ENCODE measurements around the gene ITIH5.
A peak's percentile ranks its signal among the peaks of the same experiment; 100 is the strongest.

ITIH5 gene

DNA sequence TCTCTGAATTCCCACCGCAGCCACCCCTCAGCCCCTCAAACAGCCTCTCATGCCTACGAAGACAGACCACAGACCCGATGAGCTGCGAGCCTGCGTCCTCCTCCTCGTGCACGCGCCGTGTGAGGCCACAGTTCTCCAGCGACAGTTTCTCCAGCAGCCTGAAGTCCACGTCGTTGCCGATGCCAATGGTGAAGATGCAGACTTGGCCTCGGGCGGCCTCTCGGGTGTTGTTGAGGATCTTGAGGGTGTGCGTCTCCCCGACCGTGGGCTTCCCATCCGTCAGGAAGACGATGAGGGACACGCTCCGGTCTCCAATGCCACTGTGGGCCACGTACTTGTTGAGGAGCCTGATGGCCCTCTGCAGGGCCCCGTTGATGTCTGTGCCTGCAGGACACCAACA lies 87.1 kb downstream of the ITIH5 start:
- no peak for DNase-seq

DNA sequence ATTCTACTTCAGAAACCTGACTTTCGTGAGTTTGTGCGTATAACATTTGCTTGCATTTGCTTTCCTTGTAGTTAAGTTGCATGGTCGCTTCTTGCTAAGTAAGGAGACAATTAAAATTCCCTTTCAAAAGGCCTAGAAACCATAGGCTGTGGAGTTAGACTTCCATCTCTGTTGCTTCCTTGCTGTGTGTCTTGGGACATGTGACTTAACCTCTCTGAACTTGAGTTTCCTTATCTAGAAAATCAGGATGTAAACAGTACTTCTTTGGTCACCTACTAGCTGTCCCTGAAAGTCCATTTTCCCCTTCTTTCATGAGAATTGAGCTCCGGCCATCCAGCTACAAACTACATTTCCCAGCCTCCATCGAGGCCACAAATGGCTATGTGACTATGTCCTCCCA lies 89.2 kb downstream of the ITIH5 start:
- no peak for DNase-seq

DNA sequence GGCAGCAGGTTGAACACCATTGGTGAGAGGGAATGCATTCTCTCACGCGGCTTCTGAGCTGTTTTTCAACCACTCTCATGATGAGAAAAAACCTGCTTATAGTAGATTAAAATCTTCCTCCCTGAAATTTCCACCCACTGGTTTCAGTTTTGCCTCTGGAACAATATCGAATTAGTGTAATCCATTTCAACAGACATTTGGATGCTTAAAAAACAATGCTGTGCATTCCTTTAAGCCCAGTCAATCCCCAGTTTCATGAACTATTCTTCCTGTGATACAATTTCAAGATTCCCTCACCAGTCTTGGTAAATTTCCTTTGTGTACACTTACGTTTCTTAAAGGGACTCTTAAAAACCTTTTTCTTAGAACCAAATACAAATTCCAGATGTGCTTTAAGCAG lies 89.6 kb downstream of the ITIH5 start:
- no peak for DNase-seq

DNA sequence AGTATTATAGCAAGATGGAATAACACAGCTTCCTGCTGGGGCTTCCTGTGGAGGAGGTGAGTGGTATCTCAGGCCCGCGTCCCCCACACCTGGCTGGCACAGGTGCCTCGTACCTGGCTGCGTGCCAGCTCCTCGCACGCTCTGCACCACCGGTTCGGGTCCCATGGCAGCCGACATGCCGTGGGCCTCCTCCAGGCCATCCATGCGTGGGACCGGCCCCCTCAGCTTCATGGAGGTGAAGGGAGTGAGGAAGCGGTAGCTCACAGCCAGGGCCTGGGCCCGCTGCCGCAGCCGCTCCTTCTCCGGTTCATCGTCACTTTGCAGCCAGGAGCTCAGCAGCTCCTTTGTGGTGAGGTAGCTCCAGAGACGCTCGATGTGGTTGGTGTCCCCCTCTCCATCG lies 90.4 kb downstream of the ITIH5 start:
- no peak for DNase-seq

DNA sequence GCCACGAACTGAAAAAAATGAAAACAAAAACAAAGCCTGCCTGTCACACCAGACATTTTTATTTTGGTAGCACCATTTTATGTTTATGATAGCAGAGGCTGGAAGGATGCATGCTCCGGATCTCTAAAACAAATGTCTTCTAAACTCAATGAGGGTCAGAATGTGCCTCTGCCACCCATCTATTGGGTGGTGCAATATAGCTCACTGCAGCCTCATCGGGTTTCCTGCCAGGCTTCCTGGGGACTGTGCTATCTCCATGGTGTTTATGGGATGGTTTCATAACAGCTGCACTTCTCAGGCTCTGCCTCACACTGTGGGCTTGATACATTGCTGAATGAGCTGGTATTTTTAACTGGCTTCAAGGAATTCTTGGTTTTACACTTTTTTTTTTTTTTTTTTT lies 94.4 kb downstream of the ITIH5 start:
- no peak for DNase-seq

DNA sequence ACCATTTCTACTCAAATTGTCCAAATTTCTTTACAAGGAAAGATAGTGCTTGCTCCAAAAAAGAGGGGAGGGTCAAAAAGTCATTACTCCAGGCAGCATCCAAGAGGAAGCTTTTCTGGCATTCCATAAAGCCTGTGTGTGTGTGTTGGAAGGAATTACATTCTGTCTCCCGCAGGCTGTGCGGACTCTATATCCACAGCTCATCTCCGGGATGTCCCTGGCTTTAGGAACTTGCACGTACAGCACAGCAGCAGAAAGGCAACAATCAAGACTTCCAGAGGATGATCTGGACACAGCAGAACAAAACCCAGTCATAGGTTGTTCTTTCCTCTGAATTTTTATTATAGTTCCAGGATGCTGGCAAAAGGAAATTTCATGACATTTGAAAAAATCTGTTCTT lies 94.8 kb downstream of the ITIH5 start:
- DNase-seq: no peak

DNA sequence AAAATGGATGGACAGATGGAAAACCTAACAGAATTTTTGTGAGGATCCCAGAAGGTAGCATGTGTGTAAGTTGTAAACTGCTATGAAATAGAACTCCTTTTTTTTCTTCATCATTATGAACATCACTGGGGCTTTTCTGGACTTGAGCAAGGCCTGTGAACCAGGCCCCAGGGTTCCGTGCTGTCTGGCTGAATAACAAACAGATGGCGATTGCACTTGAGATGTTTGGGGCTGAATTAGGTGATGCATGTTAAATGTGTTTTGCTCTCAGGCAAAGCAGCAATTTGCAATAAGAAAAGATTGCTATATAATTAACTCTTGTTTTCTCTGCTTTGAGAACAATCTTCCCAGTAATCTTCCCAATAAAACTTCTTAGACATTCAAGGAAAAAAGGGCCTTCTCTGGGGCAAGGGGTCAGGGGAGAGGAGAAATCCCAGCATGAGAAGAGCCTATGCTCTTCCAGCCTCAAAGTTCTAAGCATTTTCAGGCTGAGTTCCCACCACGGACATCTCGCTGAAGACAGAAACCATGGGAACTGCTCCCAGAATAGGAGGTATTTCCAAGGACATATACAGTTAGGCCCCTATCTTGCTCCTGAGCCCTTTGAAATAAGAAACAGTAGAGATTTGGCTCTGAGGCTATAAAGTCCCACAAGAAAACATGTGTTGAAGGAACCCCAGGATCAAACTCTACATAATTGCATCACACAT lies 98.7 kb downstream of the ITIH5 start:
- DNase-seq: no peak

DNA sequence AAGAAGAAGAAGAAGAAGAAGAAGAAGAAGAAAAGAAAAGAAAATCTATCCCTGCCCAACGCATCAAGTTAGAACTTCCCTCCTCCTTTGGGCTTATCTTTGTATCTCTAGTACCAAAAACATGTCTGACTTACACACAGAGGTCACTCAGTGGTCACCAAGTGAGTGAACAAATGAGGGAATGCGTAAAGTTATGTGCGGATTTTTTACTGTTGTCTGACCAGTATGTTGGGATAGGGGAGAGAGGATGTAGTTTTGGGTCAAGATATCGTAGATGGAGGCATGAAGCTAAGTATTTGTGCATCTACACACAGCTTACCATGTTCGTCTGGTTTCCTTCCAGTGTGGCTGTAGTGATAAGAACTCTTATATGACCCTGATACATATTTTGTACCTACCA lies 99.9 kb downstream of the ITIH5 start:
- DNase-seq: no peak

DNA sequence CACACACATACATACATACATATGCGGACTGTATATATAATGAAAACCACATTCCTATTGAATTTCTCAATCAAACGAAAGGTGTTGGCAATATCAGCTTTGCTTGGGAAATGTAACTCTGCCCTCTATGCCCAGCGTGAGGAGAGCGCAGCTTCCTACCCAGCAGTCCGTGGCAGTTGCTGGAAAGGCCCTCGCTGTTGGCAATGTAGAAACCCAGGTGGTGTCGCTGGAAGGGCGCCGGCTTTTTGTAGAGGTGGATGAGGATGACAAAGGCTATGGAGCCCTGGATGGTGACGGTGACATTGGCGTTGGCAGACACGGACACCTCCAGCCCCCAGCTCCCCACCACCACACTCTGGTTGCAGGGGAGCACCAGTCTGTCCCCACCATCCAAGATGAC lies 100.9 kb downstream of the ITIH5 start:
- DNase-seq: no peak

DNA sequence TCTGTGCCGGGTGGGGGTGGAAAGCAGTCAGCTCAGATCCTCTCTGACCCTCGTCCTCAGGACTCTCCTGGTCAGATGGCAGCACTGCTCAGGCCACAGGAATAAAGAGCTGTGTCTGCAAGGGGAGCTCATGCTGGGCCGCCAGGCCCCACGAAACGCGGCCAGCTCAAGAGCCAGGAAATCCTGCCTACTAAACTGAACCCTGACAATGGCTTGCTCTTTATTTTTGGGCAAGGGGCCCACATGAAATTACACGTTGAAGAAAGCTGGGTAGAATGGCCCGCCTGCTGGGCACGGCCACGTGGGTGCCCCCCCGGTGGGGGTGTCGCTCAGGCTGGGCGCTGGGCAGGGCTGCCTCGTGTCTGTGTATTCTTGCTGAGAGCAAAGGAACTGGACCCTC lies 103.0 kb downstream of the ITIH5 start:
- no peak for DNase-seq

DNA sequence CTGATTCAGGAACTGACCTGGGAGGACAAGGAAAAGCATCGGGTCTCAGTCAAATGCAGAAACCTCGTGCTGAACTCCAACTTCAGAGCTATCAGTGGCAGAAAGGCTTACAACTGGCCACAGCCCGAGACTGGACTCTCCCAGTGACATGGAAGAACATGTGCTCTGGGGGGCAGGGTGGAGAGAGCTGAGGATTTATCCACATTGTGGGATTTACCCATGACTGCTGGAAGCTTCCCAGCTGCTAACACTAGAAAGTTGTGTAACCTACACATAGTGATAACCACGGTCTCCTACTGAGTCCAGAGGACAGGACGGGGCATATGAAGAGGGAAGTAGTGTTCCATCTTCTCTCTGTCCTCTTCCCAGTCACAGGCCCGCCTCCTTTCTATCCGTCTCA lies 103.4 kb downstream of the ITIH5 start:
- no peak for DNase-seq

DNA sequence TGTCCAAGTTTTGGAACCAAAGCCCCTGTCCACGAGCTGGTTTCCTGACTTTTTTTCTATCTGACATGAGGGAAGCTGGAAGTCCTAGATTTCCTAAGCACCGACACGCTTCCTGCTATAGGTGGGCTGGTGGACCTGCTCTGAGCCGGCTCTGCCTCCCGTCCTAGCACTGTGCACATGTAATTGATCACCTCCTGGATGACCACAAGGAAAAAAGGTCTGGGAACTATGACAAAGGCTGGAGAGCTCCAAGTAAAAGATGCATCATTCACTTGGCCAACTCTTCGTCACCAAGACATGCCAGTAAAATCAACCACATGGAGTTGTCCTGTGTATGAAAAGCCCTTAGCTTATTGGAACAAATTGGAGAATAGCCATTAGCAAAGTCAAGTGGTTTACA lies 104.8 kb downstream of the ITIH5 start:
- DNase-seq: no peak

DNA sequence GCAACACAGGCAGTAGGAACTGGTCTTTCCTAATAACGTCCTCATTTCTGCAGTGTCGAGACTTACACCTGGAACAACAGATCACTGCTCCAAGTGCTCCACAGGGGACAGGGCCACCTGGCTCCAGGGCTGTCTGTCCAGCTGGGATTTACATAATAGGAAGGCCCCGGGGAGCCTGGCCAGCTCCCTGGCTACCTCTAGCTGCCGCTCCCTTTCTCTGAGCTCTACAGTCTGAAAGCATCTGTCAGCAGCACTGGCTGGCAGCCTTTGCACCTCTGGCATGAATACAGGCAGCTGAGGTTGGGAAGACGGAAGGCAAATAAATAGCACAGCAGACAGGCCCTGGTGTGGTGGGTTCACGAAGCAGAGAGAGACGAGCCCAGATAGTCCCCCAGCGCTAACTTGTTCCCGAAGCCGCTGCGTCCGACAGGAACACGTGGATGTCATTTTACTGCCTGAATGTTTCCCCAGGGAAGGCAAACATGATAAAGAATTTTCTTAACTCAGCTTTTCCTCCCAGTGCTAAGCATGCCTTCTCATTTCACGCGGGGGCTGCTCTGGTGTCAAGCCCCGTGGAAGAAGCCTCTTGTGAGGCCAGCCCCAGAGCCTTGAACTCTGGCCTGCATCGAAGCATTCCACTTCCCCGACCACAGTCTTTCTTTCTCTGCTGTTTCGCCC lies 105.4 kb downstream of the ITIH5 start:
- DNase-seq: no peak

DNA sequence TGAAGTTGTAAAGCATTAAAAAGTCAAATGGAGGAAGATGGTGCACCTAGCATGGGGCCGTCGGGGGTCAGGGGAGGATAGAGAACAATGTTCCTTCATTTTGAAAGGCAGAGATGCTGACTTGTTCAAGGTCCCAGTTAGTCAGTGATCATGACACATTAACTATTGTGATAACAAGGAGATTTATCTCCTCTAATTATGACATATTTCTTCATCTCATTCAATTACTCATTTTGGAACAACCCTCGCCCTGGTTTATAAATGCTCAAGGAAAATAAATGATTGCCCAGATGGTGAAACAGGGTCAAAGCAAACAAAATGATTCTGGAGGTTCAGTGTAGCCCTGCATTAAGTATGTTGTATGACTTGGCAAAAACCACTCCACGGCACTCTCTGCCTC lies 106.2 kb downstream of the ITIH5 start:
- DNase-seq: no peak

DNA sequence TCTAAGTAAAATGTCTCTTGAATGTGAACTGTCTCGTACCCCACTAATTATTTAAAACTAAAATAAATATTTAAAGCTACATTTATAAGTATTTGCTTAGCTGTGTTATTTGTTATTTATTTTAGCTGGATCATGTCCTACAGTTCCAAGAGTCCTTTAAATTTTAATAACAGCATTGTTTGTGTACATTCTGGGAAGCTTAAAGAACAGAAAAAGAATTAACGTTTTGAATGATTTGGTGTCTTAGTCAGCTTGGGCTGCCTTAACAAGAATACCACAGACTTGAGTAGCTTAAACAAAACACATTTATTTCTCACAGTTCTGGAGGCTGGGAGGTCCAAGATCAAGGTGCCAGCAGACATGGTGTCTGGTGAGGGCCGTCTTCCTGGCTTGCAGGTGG lies 107.4 kb downstream of the ITIH5 start:
- no peak for DNase-seq

DNA sequence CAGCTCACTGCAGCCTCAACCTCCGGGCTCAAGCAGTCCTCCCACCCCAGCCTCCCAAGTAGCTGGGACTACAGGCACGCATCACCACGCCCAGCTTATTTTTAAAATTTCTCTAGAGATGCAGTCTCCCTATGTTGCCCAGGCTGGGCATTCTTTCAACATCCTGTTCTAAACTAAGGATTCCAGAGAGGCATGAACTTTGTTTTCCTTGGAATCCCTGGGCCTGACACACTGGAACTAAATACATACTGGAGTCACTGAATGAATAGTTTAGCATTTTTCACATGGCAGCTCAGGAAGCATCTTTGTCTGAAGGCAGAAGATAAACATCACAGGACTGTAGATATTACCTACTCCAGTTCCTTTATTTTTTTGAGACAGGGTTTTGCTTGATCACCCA lies 108.7 kb downstream of the ITIH5 start:
- no peak for DNase-seq

DNA sequence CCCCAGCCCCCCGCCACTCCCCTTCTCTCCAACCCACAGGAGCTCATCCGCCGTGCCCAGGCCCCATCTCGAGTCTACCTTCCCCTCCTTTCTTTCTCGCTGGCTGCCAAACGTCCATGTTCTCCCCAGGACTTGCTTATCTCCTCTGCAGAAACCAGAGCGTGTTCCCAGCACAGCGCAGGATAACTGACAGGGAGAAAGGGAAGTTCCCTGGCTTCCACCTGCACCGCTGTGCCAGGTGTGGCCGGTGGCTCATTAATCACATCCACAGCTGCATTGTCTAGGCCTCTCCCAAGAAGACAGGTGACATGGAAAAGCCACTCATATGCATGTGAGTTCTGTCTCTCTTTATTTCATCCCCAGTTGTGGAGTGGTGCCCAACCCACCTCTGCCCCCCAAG lies 113.2 kb downstream of the ITIH5 start:
- DNase-seq: no peak

DNA sequence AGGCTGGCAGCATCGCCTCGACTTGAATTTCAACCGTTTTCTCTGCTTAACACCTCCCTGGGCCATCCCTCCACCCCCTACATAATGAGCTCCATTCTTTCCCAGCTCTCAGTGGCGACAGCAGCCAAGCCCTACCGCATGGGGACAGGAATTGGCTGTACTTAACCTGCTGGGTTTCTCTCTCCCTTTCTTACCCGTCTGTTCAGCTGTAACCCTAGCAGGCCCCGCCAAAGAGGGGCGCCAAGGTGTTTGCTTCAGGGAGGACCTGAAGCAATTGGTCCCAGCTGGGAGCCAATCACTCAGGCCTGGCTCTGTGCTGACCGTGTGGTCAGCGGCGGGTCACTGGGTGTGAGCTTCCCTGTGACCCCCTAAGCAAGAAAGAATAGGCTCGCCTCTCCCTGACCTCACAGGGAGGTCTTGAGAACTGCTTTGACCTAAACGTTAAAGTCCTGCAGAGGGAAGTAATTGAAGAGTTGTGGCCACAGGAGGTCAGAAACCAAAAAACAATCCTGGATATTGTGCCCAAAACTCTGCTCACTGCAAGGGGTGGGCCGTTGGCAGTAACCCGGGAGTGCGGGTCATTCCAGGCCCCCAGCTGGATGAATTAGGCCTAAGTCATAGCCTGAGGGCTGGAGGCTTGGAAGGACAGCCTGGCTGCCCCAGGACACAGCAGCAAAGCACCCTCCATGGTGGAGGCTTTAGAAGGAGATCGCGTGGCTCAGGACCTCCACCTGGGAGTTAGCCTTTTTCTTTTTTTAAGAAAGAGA lies 114.6 kb downstream of the ITIH5 start:
- DNase-seq: peak; percentile 7

DNA sequence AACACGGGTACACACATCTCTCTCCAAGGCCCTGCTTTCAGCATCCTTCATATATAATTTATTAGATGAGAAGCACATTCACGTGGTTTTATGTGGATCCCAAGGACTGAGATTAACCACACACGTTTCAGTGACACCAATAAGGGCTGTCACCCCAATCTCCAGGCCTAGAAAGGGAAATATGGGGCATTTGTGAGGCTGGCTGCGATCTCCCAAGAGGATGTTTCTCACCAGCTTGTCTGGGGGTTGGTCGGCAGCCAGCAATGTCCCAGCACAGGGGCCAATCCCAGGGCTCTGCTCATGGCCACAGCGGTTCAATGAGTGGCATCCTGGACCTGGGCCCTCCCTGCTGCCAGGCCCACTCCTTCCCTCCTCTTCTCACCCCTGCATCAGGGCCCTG lies 115.5 kb downstream of the ITIH5 start:
- DNase-seq: no peak

DNA sequence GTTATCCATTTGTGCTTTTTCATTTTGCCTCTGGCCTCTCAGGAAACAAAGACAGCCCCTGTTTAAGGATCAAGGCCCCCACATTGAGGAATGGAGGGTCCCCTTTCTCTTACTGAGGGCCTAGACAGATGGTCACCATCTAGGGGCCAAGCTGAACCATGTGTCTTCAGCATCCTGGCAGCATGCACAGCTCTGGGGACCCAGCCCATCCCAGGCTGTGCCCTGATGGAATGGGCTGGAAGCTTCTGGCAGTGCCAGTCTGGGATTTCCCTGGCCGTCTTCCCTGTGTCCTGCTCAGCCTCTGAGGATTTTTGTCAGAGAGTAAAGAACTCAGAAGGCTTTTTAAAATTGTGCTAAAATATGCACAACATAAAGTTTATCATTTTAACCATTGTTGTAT lies 116.8 kb downstream of the ITIH5 start:
- DNase-seq: no peak

DNA sequence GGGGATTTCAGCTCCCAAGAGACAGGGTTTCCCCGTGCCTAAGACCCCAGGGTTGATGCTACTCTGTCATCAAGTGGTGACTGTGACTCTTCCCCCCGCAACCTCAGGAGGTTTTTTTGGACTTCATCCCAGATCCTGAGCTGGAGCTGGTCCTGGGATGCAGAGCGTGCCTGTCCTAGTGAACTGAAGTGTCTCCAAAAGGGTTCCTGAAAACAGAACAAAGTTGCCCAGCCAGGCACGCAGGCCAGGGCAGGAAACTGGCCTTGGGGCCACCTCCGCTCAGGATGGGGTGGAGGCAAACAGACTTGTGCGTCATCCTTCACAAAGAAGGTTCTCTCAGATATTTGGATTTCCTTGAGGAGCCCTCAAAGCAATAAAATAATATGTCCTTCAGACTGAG lies 118.9 kb downstream of the ITIH5 start:
- no peak for DNase-seq

DNA sequence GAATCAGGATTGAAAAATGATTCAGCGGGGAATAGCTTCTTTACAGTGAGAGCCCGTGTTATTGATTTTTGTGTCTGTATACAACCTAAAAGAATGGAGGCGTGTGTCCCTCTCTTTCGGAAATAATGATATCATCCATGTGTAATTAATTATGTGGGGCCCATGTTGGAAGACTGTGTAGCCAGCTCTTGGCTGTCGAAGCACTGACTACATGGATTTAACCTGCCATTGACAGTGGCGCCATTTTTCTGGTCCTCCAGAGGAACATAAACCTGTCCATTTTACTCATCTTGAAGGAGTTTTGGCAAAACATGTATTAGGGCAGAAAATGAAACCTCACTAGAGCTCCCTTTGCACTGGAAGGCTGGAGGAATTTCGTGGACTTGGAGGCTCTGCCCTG lies 119.6 kb downstream of the ITIH5 start:
- DNase-seq: no peak

DNA sequence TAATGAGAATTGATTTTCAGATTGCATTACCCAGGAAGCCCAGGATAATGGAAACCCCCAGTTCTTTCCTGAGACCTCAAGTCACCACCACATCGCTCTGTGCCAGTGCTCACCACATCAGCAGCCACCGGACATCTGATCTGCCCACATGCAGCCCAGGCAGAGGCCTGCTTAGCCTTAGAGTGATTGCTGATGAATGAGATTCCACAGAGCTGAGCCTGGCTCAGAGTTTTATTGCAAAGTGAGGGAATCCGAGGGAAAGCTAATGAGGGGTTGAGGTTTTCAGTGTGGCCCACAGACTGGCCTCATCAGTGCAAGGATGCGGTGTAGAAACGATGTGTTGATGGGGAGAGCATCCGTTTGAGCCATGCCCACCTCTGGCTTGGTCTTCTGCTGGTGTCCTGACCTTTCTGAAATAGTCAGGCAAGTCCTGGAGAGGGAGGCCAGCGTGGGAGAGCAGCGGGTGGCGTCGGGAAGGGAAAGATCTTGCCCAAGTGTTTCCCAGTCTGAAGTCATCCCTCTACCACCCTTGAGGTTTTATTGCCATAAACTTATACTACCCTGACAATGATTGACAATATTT lies 120.3 kb downstream of the ITIH5 start:
- no peak for DNase-seq

DNA sequence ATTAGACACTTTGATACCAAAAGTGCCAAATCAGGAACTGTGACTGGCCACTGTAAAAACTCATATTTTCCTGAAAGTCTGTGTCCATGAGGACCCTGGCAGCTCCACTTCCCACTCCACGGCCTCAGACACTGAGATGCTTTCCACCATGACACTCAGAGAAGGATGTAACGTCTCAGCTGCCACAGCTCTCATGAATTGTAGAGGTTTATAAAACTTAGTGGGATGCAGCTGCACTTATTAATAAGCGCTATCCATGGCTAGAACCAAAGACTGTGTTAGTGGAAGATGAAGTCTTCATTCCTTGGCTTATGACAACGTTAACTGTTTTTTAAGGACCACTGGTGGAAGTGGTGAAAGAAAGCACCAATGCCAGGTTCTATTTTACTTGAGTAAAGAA lies 121.0 kb downstream of the ITIH5 start:
- DNase-seq: no peak
